PFSK-1 (cell line): ENCODE measurements around the gene GRAMD1B.

ENCODE experiments used
- FOXP2 ChIP-seq: optimal IDR thresholded peaks from 2 replicates; pipeline ENCODE3; 2011; ENCODE audit warnings: borderline replicate concordance, control low read depth, inconsistent platforms; ENCODE audit not compliant: insufficient read depth; ENCODE audit errors: extremely low read length, extremely low read depth
- POLR2AphosphoS5 ChIP-seq: IDR thresholded peaks from 2 replicates; pipeline ENCODE4 v1.6.1; 2012; ENCODE audit warnings: low read depth, mild to moderate bottlenecking, control low read depth, low read length, moderate library complexity
- REST ChIP-seq, 2 experiments: IDR thresholded peaks; 2 replicates each; pipeline versions ENCODE4 v1.6.1 to v1.8.0; 2011 to 2012; ENCODE audit warnings: low read depth in 2 of 2, low read length in 2 of 2, control low read depth in 1 of 2, inconsistent platforms in 1 of 2, mild to moderate bottlenecking in 1 of 2, moderate library complexity in 1 of 2; ENCODE audit not compliant: insufficient read depth in 1 of 2
- SIN3A ChIP-seq: IDR thresholded peaks from 2 replicates; pipeline ENCODE4 v1.6.1; 2012; ENCODE audit warnings: mild to moderate bottlenecking, low read length, moderate library complexity, borderline replicate concordance; ENCODE audit not compliant: insufficient read depth
- TAF1 ChIP-seq: IDR thresholded peaks from 2 replicates; pipeline ENCODE4 v1.6.1; 2012; ENCODE audit warnings: low read length, control low read depth, borderline replicate concordance; ENCODE audit not compliant: insufficient read depth

The GRAMD1B gene

GRCh38 chr11:123587559-123587958, 157.5 kb downstream of the GRAMD1B start:
- no peak for TF ChIP-seq REST (IDR thresholded peaks at IDR 0.05; ENCODE audit: insufficient read depth in 1 of 2, low read depth in 2 of 2, low read length in 2 of 2)
- TF ChIP-seq POLR2AphosphoS5, result no peak
- TF ChIP-seq SIN3A, result no peak
- TF ChIP-seq FOXP2, result no peak
- no peak for TF ChIP-seq TAF1

DNA sequence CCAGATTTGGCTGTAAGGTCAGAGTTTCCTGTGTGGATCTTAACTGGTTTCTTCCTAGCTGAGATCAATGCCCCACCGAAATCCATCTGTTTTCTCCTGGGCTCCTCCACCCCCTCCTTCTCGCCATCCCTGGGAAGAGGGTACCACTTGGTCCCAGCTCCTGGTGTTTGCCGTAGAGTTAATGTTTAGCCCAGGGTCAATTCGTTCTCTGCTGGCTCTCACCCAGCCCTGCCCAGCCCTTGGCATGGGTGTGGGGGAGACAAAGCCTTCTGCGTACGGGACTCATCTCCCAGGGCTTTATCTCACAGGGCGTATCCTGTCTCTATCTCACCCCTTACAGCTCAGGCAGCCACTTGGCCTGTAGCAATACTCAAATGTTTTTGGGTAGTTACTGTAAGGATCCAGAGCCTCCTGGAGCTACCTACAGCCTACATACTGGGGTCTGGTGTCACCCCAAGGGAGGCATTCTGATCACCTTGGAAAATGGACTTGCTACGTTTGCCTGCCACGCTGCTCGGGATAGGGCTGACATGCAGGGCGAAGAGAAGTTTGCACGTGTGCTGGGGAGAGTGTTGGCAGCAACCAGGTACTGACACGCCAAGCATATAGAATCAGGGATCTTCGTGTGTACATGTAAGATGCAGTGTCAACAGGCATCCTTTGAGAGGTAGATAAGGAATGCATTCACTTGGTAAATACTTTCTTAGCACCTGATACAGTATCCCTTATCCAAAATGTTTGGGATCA, 158.2 kb downstream of the GRAMD1B start:
- TF ChIP-seq TAF1 (no peak), SIN3A (no peak), REST (IDR thresholded peaks at IDR 0.05; ENCODE audit: insufficient read depth in 1 of 2, low read depth in 2 of 2, low read length in 2 of 2) (no peak), FOXP2 (no peak), POLR2AphosphoS5 (no peak)

DNA sequence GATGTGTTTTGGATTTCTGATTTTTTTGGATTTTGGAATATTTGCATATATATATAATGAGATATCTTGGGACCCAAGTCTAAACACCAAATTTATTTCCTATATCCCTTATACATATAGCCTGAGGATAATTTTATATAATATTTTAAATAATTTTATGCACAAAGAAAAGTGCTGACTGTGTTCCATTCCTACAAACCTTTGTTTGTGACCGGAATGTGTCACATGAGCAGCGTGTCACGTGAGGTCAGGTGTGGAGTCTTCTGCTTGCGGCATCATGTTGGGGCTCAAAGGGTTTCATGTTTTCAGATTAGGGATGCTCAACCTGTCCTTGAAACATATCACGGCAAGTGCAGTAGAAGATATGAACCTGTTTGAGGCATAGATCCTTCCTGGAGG, 158.8 kb downstream of the GRAMD1B start:
- TF ChIP-seq TAF1, result no peak
- no peak for TF ChIP-seq POLR2AphosphoS5
- no peak for TF ChIP-seq SIN3A
- TF ChIP-seq FOXP2, result no peak
- TF ChIP-seq REST (IDR thresholded peaks at IDR 0.05; ENCODE audit: insufficient read depth in 1 of 2, low read depth in 2 of 2, low read length in 2 of 2), result no peak

GRCh38 chr11:123590296-123590912, 160.3 kb downstream of the GRAMD1B start:
- TF ChIP-seq SIN3A, result no peak
- TF ChIP-seq REST (IDR thresholded peaks at IDR 0.05; ENCODE audit: insufficient read depth in 1 of 2, low read depth in 2 of 2, low read length in 2 of 2), result no peak
- no peak for TF ChIP-seq FOXP2
- no peak for TF ChIP-seq TAF1
- no peak for TF ChIP-seq POLR2AphosphoS5

DNA sequence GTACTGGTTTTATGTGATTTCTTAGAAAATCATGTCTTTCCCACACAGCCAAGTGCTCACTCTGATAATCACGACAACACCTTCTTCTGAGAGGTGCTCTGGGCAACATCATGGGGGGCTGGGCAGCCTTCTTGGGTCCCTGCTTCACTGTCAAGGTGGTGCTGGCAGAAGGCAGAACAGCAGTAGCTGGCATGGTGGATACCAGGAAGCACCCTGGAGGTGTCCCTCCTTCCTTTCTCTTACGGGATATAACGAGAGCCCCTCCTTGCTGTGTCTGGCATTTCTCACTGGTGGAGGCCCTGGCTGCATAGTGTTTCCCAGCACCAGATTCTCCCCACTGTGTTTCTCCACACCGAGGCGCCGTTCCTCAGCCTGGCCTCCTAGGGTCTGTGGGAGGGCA, 163.5 kb downstream of the GRAMD1B start:
- no peak for TF ChIP-seq FOXP2
- TF ChIP-seq SIN3A, result no peak
- TF ChIP-seq REST (IDR thresholded peaks at IDR 0.05; ENCODE audit: insufficient read depth in 1 of 2, low read depth in 2 of 2, low read length in 2 of 2), result no peak
- no peak for TF ChIP-seq POLR2AphosphoS5
- TF ChIP-seq TAF1, result no peak
